ENCODE results near the gene CHAF1B. TPM values are rescaled to one million over a fixed set of nuclear protein-coding genes. Genes with fewer than 3 reads are reported as not detected.

Gene CHAF1B
- total RNA-seq, 1 donor from 2014 or later: 4.9 TPM

- H3K36me3 Mint-ChIP-seq (ENCODE audit: unreplicated experiment): no peaks in the 10 kb centered on the region
- no peaks in the 10 kb centered on the region for H3K27me3 Mint-ChIP-seq (ENCODE audit: unreplicated experiment)
- peak overlapping the region; percentile 83 for H3K27ac Mint-ChIP-seq (ENCODE audit: unreplicated experiment)
- TF ChIP-seq CTCF (IDR thresholded peaks at IDR 0.05): no peak
- DNase-seq (ENCODE audit: extremely low spot score, unreplicated experiment): no peak
- no peak overlapping the region for H3K4me3 Mint-ChIP-seq (ENCODE audit: unreplicated experiment)
- H3K4me1 Mint-ChIP-seq (ENCODE audit: unreplicated experiment): peaks cover 33% of the 10 kb centered on the region
- no peaks in the 10 kb centered on the region for H3K9me3 Mint-ChIP-seq (ENCODE audit: unreplicated experiment)
Measured at GRCh38 chr21:36454093-36454531, 68.9 kb downstream of the CHAF1B start.

GRCh38 chr21:36454706-36455105, 69.5 kb downstream of the CHAF1B start:
- H3K27me3 Mint-ChIP-seq (ENCODE audit: unreplicated experiment): no peaks in the 10 kb centered on the region
- H3K27ac Mint-ChIP-seq (ENCODE audit: unreplicated experiment): peak overlapping the region; percentile 83
- H3K36me3 Mint-ChIP-seq (ENCODE audit: unreplicated experiment): no peaks in the 10 kb centered on the region
- DNase-seq (ENCODE audit: extremely low spot score, unreplicated experiment): no peak
- no peak for TF ChIP-seq CTCF (IDR thresholded peaks at IDR 0.05)
- no peaks in the 10 kb centered on the region for H3K9me3 Mint-ChIP-seq (ENCODE audit: unreplicated experiment)
- H3K4me1 Mint-ChIP-seq (ENCODE audit: unreplicated experiment): peaks cover 34% of the 10 kb centered on the region
- no peak overlapping the region for H3K4me3 Mint-ChIP-seq (ENCODE audit: unreplicated experiment)

GRCh38 chr21:36456729-36457414, 71.7 kb downstream of the CHAF1B start:
- TF ChIP-seq CTCF (IDR thresholded peaks at IDR 0.05): no peak
- H3K9me3 Mint-ChIP-seq (ENCODE audit: unreplicated experiment): no peaks in the 10 kb centered on the region
- peaks cover 39% of the 10 kb centered on the region for H3K4me1 Mint-ChIP-seq (ENCODE audit: unreplicated experiment)
- no peaks in the 10 kb centered on the region for H3K27me3 Mint-ChIP-seq (ENCODE audit: unreplicated experiment)
- no peaks in the 10 kb centered on the region for H3K36me3 Mint-ChIP-seq (ENCODE audit: unreplicated experiment)
- no peak overlapping the region for H3K27ac Mint-ChIP-seq (ENCODE audit: unreplicated experiment)
- H3K4me3 Mint-ChIP-seq (ENCODE audit: unreplicated experiment): no peak overlapping the region
- DNase-seq (ENCODE audit: extremely low spot score, unreplicated experiment): no peak

- H3K4me1 Mint-ChIP-seq (ENCODE audit: unreplicated experiment): peaks cover 33% of the 10 kb centered on the region
- no peaks in the 10 kb centered on the region for H3K9me3 Mint-ChIP-seq (ENCODE audit: unreplicated experiment)
- DNase-seq (ENCODE audit: extremely low spot score, unreplicated experiment): no peak
- H3K27ac Mint-ChIP-seq (ENCODE audit: unreplicated experiment): no peak overlapping the region
- H3K27me3 Mint-ChIP-seq (ENCODE audit: unreplicated experiment): peaks cover 4% of the 10 kb centered on the region
- no peaks in the 10 kb centered on the region for H3K36me3 Mint-ChIP-seq (ENCODE audit: unreplicated experiment)
- TF ChIP-seq CTCF (IDR thresholded peaks at IDR 0.05): no peak
- no peak overlapping the region for H3K4me3 Mint-ChIP-seq (ENCODE audit: unreplicated experiment)
Measured at GRCh38 chr21:36459098-36459497, 73.9 kb downstream of the CHAF1B start.

GRCh38 chr21:36460866-36461265, 75.7 kb downstream of the CHAF1B start:
- Mint-ChIP-seq H3K27ac (ENCODE audit: unreplicated experiment) (no peak overlapping the region), H3K36me3 (ENCODE audit: unreplicated experiment) (no peaks in the 10 kb centered on the region), H3K4me3 (ENCODE audit: unreplicated experiment) (no peak overlapping the region), H3K9me3 (ENCODE audit: unreplicated experiment) (no peaks in the 10 kb centered on the region), H3K4me1 (ENCODE audit: unreplicated experiment) (peaks cover 17% of the 10 kb centered on the region), H3K27me3 (ENCODE audit: unreplicated experiment) (peaks cover 5% of the 10 kb centered on the region)
- DNase-seq (ENCODE audit: extremely low spot score, unreplicated experiment): no peak
- TF ChIP-seq CTCF (IDR thresholded peaks at IDR 0.05): no peak

All from osteocyte (in vitro differentiated cells).